GM12891 (cell line): ENCODE measurements around the gene KRTAP5-6.

Source experiments
- PAX5 ChIP-seq: IDR thresholded peaks from 2 replicates; pipeline ENCODE4 v1.6.1; 2011; ENCODE audit warnings: low read length, moderate library complexity, mild to moderate bottlenecking; ENCODE audit not compliant: insufficient read depth, severe bottlenecking
- POLR2A ChIP-seq: IDR thresholded peaks from 2 replicates; pipeline ENCODE4 v1.6.1; 2011; ENCODE audit warnings: low read depth, low read length, control low read depth

GRCh38 chr11:1694846-1695547, 2.0 kb upstream of the KRTAP5-6 start:
- TF ChIP-seq PAX5 = no peak
- TF ChIP-seq POLR2A = no peak
